GM21737 (cell line): ENCODE data around the gene PCBP1.
"Not testable (repeated sequence)": the region's sequence is repeated elsewhere in the genome, so short reads cannot be mapped to it uniquely, and the experiment has no call there.

ENCODE experiments used
- ATAC-seq: cut with Tn5 transposase; IDR thresholded peaks from one replicate; pipeline ENCODE4 v1.9.1; 2021; ENCODE audit warnings: mild to moderate bottlenecking, moderate library complexity; ENCODE audit not compliant: unreplicated experiment

The PCBP1 gene

DNA sequence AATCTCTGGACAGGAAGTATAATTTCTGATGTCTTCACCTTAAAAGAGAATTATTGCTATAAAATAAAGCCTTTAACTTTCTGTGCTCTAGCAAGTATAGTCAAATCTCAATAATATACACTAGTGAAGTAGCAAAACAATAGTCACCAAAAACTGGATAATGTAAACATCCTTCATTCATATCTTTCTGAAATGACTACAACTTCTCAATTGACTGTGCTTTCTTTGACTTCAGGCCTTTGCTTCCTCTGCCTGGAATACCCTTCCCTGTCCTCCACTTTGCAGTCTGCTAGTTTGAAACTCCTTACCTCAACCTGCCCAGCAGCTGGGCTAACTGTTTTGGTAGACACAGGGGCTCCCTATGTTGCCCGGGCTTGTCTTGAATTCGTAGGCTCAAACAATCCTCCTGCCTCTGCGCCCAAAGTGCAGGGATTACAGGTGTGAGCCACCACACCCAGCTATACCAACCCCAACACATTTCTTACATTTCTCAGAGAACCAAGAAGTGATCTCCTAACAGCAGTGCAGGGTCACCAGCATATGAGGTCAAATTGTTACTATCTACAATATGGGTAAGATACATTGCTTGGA is 6.6 kb upstream of the PCBP1 start:
- ATAC-seq, result no peak

DNA sequence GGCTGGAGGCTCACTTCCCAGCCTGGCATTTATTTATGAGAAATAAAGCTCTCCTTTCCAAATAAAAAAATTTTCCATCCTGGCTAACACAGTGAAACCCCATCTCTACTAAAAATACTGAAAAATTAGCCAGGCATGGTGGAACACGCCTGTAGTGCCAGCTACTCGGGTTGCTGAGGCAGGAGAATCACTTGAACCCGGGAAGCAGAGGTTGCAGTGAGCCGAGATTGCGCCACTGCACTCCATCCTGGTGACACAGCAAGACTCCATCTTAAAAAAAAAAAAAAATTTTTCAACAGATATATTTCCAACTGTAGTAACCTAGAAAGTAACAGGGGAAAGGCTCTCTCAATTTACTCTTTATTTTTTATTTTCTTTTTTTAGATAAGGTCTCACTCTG is 6.1 kb upstream of the PCBP1 start:
- no peak for ATAC-seq

DNA sequence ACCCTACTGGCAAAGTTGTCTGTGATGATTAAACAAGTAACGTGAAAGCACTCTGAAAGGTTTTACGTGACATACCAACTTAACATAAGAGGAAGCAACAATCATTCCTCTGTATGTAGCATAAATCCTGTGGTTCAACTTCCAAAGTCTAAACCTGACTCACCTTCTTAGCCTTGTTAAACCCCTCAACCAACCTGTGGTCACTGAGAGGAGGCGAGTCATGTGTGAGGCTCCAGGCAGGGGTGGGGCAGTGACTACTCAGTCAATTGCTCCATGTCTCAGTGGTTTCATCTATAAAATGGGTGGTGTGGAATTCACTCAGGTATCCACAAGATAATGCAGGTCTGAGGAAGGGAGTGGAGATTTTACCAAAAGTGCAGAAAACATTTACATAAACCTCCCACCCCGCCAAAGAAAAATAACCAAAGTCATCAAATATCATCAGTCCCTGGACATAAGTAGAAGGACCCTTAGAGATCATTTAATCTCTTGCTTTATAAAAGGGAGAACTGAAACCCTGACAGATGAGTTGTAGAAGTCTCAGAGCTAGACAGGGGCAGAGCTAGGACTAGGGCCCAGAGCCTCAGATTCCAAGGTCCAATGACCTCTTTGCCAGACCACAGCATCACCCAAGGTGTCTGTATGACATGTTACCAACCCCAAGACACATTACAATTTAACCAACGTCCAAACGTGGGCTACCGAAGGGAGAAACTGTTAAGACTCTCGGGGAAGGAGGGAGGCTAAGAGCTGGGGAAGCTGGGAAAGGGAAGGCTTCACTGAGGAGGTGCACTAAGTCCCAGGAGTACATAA is 3.7 kb upstream of the PCBP1 start:
- no peak for ATAC-seq

DNA sequence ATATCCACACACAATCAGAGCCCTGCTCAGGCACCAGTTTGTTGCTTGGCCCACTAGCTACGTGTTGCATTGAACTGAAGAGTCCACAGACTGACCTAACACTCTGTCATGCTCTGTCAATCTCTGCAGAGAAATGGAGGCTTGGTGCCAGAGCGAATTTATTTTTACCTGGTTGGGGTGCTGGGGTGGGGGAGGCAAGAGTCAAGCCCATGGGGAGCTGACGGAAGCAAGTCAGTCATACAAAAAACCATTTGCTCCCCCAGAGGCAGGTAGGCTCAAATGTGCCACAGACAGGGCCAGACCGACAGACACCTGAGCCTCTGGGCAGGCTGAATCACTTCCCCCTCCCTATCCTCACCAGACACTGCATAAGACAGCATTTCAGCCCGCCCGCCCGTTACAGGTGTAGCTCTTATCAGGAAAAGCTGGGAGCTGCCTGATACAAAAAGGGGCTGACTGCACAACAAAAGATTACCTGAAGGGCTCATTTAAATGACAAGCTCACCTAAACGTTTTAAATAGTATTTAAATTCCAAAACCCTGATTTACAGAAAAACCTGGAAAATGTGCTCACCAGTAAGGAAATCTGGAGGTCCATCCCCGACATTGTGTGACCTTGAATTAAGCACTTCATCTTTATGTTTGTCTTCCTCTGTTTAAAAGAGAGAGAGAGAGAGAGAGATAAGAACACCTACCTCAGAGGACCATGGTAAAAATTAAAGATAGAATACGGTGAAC is 2.1 kb upstream of the PCBP1 start:
- no peak for ATAC-seq

DNA sequence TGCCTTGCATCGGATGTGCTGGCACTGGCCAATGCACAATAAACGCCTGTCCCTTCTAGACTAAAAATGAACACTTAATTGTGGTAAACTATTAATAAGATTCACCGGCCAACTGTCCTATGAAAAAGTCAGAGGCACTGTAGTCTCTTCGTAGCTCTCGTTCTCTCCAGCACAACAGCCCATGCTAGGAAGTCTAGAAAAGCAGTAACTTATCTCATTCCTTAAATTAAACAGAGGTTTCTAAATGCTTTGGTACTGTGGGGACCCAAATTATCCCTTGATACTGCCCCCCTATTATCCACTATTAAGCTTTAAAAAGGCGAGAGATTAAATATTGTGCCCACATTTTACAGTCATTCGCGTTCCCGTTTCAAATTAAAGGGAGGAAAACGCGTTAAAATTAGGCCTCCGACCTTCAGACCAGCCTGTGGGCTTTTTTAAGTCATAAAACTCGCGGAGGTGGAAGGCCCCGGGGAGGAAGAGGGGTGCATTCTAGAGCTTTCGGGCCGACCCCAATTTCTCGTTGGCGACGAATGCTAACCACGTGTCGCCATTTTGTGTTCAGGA is 1.5 kb upstream of the PCBP1 start:
- no peak for ATAC-seq

DNA sequence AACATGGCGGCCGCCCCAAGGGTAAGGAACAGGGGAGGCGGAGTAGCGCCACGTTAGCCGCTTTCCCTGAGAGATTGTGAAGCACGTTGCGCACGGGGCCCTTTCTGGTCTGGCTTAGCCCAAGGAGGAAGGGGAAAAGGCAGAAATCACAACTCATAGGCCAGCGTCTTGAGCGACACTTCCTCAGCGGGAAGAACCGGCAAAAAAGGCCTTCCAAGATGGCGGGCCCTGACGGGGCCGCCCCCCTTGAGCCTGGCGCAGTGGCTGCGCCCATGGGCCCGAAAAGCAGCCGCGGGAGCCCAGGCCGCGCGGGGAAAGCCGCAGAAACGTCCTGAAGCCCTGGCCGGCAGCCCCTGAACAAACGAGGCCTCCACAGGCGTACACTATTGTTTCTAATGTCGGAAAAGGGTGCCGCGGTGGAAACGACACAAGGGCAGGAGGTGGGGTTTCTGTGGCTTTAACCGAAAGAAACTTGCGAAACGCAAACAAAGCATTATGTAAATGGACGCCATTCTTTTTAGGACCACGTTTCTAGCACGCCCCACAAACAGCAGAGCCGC is 919 bp upstream of the PCBP1 start:
- ATAC-seq, result peak; percentile 30

DNA sequence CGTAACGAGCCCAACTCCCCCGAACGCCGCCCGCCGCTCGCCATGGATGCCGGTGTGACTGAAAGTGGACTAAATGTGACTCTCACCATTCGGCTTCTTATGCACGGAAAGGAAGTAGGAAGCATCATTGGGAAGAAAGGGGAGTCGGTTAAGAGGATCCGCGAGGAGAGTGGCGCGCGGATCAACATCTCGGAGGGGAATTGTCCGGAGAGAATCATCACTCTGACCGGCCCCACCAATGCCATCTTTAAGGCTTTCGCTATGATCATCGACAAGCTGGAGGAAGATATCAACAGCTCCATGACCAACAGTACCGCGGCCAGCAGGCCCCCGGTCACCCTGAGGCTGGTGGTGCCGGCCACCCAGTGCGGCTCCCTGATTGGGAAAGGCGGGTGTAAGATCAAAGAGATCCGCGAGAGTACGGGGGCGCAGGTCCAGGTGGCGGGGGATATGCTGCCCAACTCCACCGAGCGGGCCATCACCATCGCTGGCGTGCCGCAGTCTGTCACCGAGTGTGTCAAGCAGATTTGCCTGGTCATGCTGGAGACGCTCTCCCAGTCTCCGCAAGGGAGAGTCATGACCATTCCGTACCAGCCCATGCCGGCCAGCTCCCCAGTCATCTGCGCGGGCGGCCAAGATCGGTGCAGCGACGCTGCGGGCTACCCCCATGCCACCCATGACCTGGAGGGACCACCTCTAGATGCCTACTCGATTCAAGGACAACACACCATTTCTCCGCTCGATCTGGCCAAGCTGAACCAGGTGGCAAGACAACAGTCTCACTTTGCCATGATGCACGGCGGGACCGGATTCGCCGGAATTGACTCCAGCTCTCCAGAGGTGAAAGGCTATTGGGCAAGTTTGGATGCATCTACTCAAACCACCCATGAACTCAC is 673 bp downstream of the PCBP1 start:
- ATAC-seq, result no peak

DNA sequence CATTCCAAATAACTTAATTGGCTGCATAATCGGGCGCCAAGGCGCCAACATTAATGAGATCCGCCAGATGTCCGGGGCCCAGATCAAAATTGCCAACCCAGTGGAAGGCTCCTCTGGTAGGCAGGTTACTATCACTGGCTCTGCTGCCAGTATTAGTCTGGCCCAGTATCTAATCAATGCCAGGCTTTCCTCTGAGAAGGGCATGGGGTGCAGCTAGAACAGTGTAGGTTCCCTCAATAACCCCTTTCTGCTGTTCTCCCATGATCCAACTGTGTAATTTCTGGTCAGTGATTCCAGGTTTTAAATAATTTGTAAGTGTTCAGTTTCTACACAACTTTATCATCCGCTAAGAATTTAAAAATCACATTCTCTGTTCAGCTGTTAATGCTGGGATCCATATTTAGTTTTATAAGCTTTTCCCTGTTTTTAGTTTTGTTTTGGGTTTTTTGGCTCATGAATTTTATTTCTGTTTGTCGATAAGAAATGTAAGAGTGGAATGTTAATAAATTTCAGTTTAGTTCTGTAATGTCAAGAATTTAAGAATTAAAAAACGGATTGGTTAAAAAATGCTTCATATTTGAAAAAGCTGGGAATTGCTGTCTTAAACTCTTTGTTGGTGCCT is 1.4 kb downstream of the PCBP1 start:
- no peak for ATAC-seq

DNA sequence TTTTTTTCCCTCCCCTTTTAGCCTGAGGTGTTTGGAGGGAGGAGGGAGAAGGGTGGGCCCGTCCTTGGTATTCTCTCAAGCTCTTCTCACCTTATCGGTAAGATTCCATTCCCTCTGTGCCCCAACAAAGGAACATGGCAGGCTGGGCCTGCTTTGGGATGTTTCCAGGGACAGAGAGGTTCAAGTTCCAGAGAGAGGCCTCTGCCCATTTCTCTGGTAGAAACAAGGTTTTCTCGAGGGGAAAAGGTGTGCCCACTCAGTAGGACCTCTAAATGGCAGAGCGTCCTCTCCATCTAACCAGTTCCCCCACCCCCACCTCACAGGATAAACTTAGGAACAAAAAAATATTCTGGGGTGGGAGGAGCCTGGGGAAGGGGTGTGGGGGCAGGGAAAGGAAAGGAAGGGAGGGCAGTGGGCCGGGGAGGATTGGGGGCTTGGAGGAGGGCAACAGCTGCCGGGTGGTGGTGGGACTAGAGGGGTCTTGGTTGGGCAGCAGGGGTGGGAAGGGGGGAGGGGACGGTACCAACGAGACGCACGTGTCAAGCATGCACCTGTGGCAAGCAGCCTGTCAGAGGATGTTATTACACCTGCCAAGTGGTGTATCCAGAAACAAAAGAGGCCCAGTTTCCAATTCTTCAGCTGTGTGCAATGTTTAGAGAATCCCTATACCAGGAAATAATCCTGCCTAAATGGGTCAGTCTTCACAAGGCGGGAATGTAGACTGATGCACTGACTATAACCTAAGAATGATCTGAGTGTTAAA is 2.1 kb downstream of the PCBP1 start:
- ATAC-seq, result no peak

DNA sequence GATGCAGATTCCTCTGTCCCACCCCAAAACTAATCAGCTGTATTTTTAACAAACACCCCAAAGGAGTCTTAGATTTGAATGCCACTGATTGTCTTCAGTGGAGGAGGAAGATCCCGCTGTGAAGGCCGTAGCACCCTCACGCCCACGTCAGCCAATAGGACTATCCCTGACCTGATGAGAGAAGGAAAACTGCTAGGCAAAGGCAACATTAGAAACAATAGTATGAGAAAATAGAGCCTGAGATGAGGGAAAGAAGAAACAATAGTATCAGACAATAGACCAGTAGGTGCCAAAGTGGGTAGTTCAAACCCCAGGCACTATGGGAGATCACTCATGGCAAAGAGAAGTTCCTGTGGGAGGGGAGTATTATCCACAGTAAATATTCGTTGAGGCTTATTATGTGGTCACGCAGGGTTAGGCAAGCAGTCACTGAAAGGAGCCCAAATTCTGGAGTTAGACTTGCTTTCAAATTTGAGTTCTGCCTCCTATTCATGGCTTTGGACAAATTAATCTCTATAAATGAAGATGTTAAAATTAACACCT is 2.8 kb downstream of the PCBP1 start:
- ATAC-seq, result no peak

DNA sequence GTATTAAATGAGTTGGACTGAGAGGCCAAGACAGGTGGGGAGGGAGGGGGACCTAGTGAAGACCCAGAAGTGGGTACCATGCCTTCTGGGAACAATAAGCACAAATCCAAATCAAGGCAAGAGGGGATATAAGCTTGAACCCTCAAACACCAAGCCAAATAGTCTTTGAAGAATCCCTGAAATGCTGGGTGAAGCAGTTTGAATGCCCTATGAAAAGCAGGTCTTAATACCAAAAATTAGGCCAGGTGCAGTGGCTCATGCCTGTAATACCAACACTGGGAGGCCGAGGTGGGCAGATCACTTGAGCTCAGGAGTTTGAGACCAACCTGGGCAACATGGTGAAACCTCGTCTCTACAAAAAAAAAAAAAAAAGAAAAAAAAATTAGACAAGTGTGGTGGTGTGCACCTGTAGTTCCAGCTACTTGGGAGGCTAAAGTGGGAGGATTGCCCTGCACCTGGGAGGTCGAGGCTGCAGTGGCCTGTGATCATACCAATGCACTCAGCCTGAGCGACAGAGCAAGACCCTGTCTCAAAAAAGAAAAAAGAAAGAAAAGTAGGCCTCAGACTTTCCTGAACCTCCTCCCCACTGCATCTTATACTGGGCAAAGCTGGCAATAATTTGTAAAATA is 3.5 kb downstream of the PCBP1 start:
- ATAC-seq, result no peak

DNA sequence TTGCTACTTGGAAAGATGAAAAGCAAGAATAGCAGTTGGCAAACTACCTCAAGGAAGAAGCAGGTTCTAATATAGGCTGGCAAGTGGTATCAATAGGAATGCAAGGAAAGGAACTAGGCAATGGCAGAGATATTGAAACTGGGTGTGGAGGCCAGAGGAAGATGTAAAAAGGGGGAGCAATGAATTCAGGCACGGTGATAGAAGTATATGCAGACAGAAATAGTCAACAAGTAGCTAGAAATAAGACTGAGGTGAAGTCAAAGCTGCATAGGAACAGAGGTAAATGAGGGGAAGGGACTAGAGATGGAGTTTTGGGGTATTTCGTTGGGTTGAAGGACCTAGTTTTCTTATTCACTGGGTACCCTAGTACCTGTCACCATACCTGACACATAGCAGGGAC is 4.1 kb downstream of the PCBP1 start:
- ATAC-seq, result no peak

DNA sequence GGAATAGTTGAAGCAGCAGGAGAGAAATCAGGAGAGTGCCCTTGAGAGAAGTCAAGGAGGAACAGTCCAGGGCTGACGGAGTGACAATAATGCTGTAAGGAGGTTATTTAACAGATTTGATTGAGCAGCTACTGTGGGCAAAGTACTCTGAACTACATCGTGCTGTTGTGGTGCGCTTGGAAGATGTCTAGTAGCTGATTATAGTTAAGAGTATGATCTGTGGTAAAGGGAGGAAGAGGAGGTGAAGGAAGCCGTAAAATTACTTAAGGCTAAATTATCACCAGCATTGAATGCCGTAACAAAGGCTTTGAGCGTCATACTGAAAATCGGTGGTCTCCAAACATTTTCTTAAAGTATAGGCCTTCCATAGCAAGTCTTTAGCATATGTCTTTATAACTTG is 4.5 kb downstream of the PCBP1 start:
- no peak for ATAC-seq

DNA sequence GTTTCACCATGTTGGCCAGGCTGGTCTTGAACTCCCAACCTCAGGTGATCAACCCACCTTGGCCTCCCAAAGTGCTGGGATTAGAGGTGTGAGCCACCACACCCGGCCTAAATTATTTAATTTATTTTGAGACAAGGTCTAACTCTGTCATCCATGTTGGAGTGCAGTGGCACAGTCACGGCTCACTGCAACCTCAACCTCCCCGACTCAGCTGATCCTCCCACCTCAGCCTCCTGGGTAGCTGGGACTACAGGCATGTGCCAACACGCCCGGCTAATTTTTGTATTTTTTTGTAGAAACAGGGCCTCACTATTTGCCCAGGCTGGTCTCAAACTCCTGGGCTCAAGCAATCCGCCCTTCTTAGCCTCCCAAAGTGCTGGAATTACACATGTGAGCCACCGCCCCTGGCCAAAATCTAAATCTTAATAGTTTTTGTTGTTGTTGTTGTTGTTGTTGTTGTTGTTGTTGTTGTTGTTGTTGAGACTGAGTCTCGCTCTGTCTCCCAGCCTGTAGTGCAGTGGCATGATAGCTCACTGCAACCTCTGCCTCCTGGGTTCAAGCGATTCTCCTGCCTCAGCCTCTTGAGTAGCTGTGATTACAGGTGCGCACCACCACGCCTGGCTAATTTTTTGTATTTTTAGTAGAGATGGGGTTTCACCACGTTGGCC is 5.4 kb downstream of the PCBP1 start:
- not testable (repeated sequence) for ATAC-seq

DNA sequence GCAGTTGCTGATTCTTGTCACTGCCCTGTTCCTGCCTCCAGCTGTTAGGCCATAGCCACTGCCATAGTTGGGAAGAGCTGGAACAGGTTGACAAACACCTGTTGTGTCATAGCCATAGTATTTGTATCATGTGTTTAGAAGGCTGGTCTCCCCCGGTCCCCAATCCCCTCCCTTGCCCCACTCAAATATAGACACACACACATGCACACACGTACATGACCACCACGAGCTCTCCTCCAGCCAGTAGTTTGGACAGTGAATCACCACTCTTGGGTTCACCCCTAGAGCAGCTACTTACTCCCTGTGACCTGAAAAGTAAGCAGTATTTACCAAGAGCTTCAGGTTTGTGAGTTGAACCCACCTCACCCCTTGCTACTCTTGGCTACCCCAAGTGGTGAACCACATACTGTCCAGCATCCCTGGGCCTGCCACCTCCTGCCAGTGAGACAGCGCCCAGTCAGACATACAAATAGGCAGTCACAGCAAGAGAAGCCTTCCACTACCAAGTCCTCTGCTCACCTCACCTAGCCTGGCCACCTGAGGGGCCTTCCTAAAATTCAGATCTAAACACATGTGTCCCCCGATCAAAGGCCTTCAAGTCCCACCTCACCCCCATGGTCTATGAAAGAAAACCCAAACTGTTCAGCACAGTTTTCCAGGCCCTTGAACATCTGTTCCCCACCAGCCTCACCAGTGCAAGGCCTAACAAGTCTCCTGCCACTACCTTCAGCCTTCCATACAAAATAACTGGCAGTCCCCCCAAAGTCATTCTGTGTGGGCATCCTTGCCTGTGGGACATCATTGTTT is 7.1 kb downstream of the PCBP1 start:
- no peak for ATAC-seq

DNA sequence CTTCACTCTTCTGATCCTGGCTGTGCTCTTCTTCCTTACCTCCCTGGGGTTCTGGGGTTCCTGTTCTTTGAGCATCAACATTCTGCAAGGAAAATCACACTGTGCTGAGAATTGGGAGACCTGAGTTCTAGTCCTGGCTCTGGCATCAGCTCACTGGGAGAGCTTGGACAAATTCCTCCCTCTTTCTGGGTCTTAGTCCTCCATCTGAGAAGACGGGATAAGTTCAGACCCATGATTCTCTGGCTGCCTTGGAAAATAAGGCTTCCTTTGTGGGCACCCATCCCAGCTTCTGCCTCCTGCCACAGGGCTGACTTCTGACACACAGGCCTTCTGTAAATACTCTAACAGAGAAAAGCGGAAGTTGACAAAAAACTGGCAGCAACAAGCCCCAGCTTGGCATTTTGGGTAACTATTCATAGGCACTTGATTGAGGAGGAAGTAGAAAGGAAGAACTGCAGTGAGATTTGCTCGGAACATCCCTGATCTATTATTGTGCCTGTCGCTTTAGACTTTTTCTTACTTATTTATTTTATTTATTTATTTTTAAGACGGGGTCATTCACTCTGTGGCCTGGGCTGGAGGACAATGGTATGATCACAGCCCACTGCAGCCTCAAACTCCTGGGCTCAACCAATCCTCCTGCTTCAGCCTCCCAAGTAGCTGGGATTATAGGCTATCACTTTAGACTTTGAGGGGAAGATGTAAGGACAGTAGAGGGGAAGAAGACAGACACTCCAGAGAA is 7.9 kb downstream of the PCBP1 start:
- ATAC-seq, result peak; percentile 52
